ENCODE measurements around the gene TCF7L1.

DNA sequence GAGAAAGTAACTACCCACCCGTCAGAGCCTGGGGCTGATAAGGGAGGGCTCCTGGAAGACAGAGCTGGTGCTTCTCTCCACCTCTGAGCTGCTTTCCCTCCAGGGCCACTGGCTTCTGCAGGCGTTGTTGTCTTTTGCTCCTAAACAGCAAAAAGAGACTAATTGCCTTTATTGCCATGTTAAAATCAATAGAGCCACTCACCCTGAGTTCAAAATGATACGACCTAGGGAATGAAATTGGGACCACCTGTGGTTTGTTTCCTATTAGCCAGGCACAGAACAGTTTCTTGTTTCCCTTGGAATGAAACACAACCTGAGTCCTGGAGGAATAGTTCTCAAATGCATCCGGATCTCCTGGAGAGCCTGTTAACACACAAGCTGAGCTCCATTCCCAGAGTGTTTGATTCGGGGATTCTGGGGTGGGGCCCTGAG, 45.8 kb downstream of the TCF7L1 start:
- TF ChIP-seq EZH2 (IDR thresholded peaks at IDR 0.05; ENCODE audit: insufficient read depth, poor library complexity, severe bottlenecking) (no peak), EZH2phosphoT487 (IDR thresholded peaks at IDR 0.05; ENCODE audit: insufficient read depth, low read depth) (no peak)

Measured in GM23248 (cell line).